GM18520 (cell line): ENCODE results near the gene AEBP1.

Experiments used
- ATAC-seq: cut with Tn5 transposase; IDR thresholded peaks from one replicate; pipeline ENCODE4 v1.9.1; 2021; ENCODE audit not compliant: unreplicated experiment

AEBP1 gene

DNA sequence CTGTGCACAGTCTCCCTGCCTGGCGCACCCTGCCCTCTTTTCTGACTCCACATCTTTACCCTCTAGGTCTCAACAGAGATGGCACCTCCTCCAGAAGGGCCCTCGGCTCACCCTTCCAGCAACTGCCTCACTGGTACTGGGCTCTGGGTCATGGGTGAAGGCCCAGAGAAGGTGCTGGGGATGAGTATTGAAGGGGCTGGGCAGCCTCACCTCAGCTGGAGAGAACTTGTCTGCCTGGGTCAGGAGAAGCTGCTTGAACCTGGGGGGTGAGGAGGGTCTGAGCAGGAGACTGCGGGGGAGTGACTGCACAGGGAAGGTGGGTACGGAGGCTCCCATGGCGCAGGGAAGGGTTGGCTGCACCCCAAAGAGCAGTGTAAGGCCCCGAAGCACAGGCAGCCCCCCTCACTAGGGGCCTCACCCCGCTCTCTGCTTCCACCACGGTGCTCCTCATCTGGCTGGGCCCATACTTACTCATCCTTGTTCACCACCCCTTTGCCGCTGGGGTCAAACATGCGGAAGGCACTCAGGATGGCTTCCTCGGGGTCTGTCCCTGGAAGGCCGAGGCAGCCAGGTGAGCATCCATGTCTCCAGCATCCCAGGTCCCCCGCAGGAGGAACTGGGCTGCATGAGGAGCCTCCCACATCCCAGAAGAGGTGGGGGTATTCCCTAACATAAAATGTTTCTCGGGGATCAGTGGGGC lies 35.3 kb downstream of the AEBP1 start:
- no peak for ATAC-seq

DNA sequence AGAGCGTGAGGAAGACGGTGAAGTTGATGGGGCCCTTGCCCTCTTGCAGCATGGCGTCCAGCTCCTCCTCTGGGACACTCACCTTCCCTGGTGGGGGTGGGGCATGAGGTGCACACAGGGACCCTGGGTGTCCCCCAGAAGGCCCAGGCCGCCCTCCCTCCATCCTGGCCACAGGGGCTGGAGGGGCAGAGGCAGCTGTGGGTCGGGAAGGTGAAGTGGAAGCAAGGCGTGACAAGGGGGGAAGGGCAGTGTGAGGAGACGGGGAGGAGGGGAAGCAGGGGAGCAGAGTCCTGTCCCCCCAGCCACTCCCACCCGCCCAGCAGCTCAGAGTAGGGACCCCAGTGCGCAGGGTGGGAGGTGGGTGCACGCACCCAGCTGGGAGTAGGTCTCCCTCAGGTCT lies 36.2 kb downstream of the AEBP1 start:
- ATAC-seq, result no peak

- no peak for ATAC-seq
These were observed 37.2 kb downstream of the AEBP1 start, which contains the start of gene MYL7 for GRCh38 chr7:44141221-44141850. Gene MYL7 (minus strand): TSS chr7:44141332. CDS start chr7:44141305, 27 bp downstream.

DNA sequence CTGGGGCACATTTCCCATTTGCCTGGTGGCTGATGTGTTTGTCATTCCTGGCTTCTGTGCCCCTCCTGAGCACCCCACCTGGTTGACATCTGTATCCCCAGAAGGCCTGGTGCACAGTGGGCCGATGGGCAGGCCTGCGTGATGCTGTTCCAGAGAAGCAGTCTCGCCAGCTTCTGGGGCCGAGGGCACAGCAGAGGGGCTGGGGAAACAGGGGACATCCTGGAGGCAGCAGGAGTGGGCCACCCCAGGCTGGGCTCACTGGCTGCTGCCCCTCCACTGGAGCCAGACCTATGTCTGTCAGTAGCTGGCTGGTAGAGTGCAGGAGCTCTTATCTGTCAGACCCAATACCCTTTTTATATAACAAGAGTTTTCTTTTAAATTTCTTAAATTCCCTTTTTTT lies 37.9 kb downstream of the AEBP1 start:
- no peak for ATAC-seq

DNA sequence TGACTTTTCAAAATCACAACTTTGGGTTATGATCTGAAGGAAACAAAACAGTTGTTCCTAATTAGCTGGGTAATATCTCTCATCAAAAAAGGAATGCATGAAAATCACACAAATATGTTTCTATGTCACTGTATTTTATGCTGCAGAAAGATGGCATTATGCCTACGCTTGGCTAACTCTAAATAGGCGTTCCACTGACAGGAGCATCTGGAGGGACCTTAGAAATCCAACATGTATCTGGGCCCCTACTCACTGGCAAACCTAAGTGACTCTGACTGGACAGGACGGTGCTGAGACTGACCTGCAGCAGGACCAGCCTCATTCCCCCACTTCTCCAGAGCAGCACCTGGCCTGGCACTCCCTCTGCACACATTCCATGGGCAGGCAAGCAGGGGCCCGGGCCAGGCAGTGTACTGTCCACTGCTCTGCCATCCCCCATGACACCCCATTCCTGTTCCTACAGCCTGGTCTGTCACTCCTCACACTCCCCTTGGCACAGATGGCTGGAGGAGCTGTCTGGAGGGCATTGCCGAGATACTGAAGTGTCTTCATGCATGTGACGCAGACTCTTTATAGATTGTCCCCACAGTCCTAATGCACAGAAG lies 39.6 kb downstream of the AEBP1 start:
- no peak for ATAC-seq

DNA sequence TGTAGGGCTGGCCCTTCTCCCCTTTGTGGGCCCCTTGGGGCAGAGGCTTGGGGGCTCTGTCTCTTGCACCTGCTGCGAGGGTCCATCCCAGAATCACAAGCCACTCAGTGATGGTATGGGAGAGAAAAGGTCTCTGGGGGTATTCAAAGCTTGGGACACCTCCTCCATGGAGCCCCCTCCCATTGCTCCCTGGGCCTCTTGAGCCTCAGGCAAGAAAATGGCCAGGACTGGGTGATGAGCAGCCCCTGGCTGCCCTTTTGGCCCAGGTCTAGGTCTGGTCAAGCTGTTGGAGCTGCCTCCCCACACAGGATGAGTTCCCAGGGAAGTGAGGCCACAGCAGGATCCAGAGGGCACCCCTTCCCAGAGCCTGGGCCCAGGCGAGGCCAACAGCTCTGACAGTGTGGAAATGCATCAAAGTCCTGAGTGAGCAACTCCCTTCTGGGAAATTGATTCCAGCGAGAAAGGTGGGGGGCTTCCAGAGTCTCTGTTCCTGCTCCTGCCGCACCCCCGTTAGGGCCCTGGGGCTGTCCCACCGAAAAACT lies 40.4 kb downstream of the AEBP1 start:
- ATAC-seq, result no peak

DNA sequence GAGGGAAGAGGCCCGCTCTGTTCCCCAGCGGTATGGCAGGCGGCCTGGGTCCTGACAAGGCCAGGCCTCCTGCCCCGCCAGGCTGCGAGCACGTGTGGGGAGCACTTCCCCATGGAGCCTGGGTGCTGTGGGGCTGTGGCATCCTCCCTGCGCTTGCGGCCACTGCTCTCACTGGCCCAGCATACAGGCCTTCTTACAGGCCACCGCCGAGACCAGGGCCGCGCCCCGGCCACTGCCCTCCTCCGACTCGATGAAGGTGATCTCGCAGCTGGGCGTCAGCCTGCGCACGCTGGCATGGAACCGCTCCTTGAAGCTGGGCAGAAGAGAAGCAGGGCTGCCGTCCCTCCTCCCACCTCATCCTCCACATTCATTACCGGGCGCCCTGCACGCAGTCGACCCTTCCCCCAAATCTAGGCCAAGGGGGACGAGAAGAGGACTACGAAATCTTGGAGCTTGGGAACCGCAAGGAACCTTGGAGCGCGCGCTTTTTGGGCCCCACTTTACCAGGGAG lies 40.9 kb downstream of the AEBP1 start:
- ATAC-seq, result no peak

- no peak for ATAC-seq
These were observed 41.4 kb downstream of the AEBP1 start for GRCh38 chr7:44145479-44145968.

DNA sequence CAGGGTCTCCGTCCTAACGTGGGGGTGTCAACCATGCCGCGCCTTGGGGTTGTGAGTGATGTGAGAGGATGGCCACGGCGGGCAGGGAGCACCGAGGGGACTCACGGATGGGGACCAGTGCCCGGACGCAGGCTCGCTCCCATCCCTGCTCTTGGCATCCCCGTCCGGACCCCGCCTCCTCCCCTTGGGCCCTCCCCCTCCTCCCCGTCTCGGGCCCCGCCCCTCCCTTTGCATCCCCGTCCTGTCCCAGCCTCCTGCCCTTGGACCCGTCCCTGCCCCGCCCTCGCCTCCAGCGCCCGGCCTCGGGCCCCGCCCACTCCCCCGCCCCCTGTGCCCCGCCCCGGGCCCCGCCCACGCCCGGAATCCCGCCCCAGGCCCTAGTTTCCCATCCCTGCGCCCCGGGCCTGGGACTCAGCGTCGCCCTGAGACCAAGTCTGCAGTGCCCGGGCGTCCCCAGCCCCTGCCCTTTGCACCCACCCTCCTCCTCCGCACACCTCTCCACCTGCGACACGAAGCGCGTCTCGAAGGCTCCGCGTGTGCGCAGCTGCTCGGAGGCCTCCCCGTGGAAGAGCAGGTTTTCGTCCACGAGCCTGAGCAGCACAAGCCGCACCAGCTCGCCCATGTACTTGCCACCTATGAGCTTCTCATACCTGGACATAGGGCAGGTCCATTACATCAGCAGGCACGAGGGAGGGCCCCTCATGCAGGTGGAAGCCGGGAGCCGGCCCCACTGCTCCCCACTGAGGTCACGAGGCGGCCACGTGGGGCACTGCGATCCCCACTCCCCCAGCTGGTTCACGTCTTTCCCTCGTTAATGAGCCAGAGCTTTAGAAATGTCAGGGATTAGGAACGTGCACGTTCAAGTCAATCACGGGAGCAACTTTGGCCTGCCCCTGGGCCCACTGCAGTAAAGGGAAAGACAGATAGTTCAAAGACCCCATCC lies 42.1 kb downstream of the AEBP1 start:
- no peak for ATAC-seq

- ATAC-seq, result no peak
These were observed 43.2 kb downstream of the AEBP1 start for GRCh38 chr7:44147026-44147991.

GRCh38 chr7:44148166-44148565 lies 44.0 kb downstream of the AEBP1 start:
- ATAC-seq, result no peak

DNA sequence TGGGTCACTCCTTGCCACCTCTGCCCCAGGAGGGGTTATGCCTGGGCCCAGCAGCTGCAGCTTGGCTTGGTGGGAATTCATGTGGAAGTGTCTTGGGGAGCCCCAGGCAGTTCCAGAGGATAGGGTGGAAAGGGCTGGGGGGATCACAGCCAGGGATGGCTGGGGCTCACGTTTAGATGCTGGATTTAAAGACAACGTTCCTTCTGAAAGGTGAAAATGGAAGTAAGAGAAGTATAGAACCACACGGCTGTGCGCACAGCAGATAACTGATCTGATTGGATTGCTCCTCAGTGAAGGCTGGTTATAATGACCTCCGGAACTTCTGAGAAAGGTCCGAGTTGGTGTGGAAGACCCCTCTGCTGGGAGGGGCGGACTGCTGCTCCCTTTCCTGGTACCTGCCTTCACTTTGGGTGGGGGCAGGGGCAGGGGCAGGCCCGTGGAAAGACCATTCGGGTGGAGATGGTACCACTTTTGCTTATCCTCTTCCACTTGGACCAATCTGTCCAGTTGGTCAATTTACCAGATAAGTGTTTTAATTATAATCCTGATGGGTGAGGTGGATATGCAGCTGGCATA lies 44.9 kb downstream of the AEBP1 start:
- no peak for ATAC-seq

- no peak for ATAC-seq
These were observed 45.7 kb downstream of the AEBP1 start for GRCh38 chr7:44149571-44150465.

DNA sequence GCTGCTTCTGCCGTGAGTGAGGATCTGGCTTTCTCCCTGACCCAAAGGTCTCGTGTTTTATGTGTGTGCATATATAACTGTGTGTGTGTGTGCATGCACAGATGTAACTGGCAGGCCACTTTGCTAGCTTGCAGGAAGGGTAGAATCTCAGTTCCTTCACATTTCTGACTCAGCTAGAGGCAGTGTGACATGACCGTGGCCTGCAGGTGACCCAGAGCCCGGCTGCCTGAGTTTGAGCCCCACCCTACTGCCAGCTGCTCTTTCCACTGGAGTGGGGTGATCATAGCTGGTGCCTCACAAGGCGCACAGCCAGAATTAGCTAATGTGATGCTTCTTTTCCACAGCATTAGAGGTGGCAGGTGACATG lies 46.3 kb downstream of the AEBP1 start:
- no peak for ATAC-seq

- no peak for ATAC-seq
These were observed 47.1 kb downstream of the AEBP1 start for GRCh38 chr7:44150966-44151941.

DNA sequence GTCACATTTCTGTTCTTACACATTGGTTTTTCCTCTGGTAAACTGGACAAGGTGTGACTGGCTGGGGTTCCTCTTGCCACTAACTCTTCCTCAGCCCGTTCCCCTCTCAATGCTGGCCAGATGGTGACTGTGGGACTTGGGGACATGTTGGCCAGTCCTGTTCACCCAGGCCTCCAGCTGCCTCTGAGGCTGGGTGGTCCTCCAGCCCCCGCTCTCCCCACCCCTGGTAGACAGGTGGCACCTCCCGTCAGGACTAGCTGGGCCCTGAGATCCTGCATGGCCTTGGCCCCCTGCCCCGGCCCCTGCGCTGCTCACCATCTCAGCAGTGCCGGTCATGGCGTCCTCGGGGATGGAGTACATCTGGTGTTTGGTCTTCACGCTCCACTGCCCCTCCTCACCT lies 47.8 kb downstream of the AEBP1 start:
- ATAC-seq, result no peak
